Gastroesophageal sphincter (tissue), 4 donors: ENCODE results near the gene ATRIP. TPM values are rescaled to one million over a fixed set of nuclear protein-coding genes. Genes with fewer than 3 reads are reported as not detected.

Experiments used
- ATAC-seq: fragments of 150-250 bp; one replicate; pipeline ENCODE4 v1.9.1; 2016; ENCODE audit warnings: mild to moderate bottlenecking, moderate library complexity
- H3K27ac ChIP-seq, 4 donors: fragments of 200-600 bp; sonication (generic) in 3 of 4; 1 replicate in 3 of 4; 2 replicates in 1 of 4; pipeline ENCODE4 v1.5.1; 2016 to 2019
- H3K27me3 ChIP-seq: fragments of 200-600 bp; sonication (generic); one replicate; pipeline ENCODE4 v1.5.1; 2019
- H3K36me3 ChIP-seq, 2 donors: fragments of 200-600 bp; sonication (generic); one replicate each; pipeline ENCODE4 v1.5.1; 2019; ENCODE audit warnings: control low read depth in 1 of 2
- H3K4me1 ChIP-seq, 3 donors: fragments of 200-600 bp; sonication (generic); 1 replicate in 2 of 3; 2 replicates in 1 of 3; pipeline ENCODE4 v1.5.1; 2016 to 2019; ENCODE audit warnings: control low read depth in 2 of 3
- H3K4me3 ChIP-seq, 2 donors: fragments of 200-600 bp; sonication (generic); one replicate each; pipeline ENCODE4 v1.5.1; 2019; ENCODE audit warnings: mild to moderate bottlenecking in 1 of 2, moderate library complexity in 1 of 2
- H3K9me3 ChIP-seq, 3 donors: fragments of 200-600 bp; sonication (generic); one replicate each; pipeline ENCODE4 v1.5.1; 2017 to 2019; ENCODE audit warnings: control low read depth in 2 of 3
- EP300 ChIP-seq: sonication (generic); formaldehyde crosslinking; IDR thresholded peaks from one replicate; pipeline ENCODE4 v1.6.1; 2017; ENCODE audit warnings: antibody characterized with exemption, mild to moderate bottlenecking
- POLR2A ChIP-seq, 2 donors: fragments of 450-650 bp; IDR thresholded peaks; one replicate each; pipeline ENCODE4 v1.6.1; 2017; ENCODE audit warnings: antibody characterized with exemption in 2 of 2, mild to moderate bottlenecking in 2 of 2, moderate library complexity in 1 of 2
- POLR2AphosphoS5 ChIP-seq: sonication (generic); formaldehyde crosslinking; IDR thresholded peaks from one replicate; pipeline ENCODE4 v1.6.1; 2017; ENCODE audit warnings: antibody characterized with exemption
- WGBS, 2 donors: methylation state at CpG; one replicate each; pipeline ENCODE4 v1.1.5; 2018; ENCODE audit warnings: low coverage in 1 of 2; 5-methylcytosine and 5-hydroxymethylcytosine counted together
- total RNA-seq, 4 donors: library from RNA; depleted of rRNA; stranded (reverse); fragments of >200 nt; gene quantifications; one replicate each; pipeline ENCODE4 v1.1.0, GENCODE V29; 2016
- TF ChIP-seq, protein P1 (sequence below), 4 experiments: fragments of 200-600 bp in 2 of 4; fragments of 450-650 bp in 2 of 4; sonication (generic) in 1 of 4; IDR thresholded peaks; one replicate each; pipeline ENCODE4 v1.5.1; 2017 to 2019; ENCODE audit warnings: antibody characterized with exemption in 4 of 4, mild to moderate bottlenecking in 2 of 4, moderate library complexity in 2 of 4

The ATRIP gene
- total RNA-seq, 4 donors from 2014 or later = 3.0 to 6.8 (median 5.2) TPM

GRCh38 chr3:48468329-48468731, 21.8 kb downstream of the ATRIP start:
- ATAC-seq = no peak
- Histone ChIP-seq H3K36me3 (peaks cover 0 to 47% of the 10 kb centered on the region in 2 donors), H3K4me3 (peak overlapping the region in 1 of 2 donors; percentile 8), H3K4me1 (peaks cover 4 to 85% (median 65%) of the 10 kb centered on the region in 3 donors), H3K27me3 (no peaks in the 10 kb centered on the region), H3K27ac (peak overlapping the region in 3 of 4 donors; percentile 97 to 98 (median 97)), H3K9me3 (no peaks in the 10 kb centered on the region)
- TF ChIP-seq POLR2A (IDR thresholded peaks at IDR 0.05) = no peak
- TF ChIP-seq POLR2AphosphoS5 = no peak
- TF ChIP-seq, protein P1, sequence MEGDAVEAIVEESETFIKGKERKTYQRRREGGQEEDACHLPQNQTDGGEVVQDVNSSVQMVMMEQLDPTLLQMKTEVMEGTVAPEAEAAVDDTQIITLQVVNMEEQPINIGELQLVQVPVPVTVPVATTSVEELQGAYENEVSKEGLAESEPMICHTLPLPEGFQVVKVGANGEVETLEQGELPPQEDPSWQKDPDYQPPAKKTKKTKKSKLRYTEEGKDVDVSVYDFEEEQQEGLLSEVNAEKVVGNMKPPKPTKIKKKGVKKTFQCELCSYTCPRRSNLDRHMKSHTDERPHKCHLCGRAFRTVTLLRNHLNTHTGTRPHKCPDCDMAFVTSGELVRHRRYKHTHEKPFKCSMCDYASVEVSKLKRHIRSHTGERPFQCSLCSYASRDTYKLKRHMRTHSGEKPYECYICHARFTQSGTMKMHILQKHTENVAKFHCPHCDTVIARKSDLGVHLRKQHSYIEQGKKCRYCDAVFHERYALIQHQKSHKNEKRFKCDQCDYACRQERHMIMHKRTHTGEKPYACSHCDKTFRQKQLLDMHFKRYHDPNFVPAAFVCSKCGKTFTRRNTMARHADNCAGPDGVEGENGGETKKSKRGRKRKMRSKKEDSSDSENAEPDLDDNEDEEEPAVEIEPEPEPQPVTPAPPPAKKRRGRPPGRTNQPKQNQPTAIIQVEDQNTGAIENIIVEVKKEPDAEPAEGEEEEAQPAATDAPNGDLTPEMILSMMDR (IDR thresholded peaks at IDR 0.05) = no peak
- no peak for TF ChIP-seq EP300
- WGBS, 2 donors = 57 to 83% methylated on average over 1 of the region's 8 CpGs

- Histone ChIP-seq H3K27ac (peak overlapping the region in 3 of 4 donors; percentile 97 to 98 (median 97)), H3K4me3 (no peak overlapping the region), H3K27me3 (no peaks in the 10 kb centered on the region), H3K9me3 (no peaks in the 10 kb centered on the region), H3K4me1 (peaks cover 4 to 90% (median 68%) of the 10 kb centered on the region in 3 donors), H3K36me3 (peaks cover 0 to 44% of the 10 kb centered on the region in 2 donors)
- TF ChIP-seq, protein P1 (IDR thresholded peaks at IDR 0.05) = no peak
- TF ChIP-seq POLR2AphosphoS5 = no peak
- TF ChIP-seq EP300 = no peak
- no peak for TF ChIP-seq POLR2A (IDR thresholded peaks at IDR 0.05)
- no peak for ATAC-seq
- WGBS, 2 donors = 80% methylated on average over 3 of the region's 29 CpGs; no CpG with 5 or more reads in 1 of the 2 donors
These were observed 22.7 kb downstream of the ATRIP start for GRCh38 chr3:48469046-48469915.

GRCh38 chr3:48470286-48470685, 23.7 kb downstream of the ATRIP start:
- Histone ChIP-seq H3K4me3 (peak overlapping the region in 1 of 2 donors; percentile 5), H3K27ac (peak overlapping the region in 3 of 4 donors; percentile 97 to 98 (median 97)), H3K9me3 (no peaks in the 10 kb centered on the region), H3K4me1 (peaks cover 4 to 80% (median 63%) of the 10 kb centered on the region in 3 donors), H3K36me3 (peaks cover 0 to 40% of the 10 kb centered on the region in 2 donors), H3K27me3 (no peaks in the 10 kb centered on the region)
- TF ChIP-seq EP300 (no peak), POLR2A (IDR thresholded peaks at IDR 0.05) (no peak), POLR2AphosphoS5 (no peak)
- TF ChIP-seq, protein P1 (IDR thresholded peaks at IDR 0.05) = no peak
- ATAC-seq = no peak
- no CpG with 5 or more reads among the region's 1 CpG for WGBS, 2 donors

GRCh38 chr3:48472673-48472922, 26.1 kb downstream of the ATRIP start:
- TF ChIP-seq POLR2AphosphoS5 (no peak), EP300 (no peak), POLR2A (IDR thresholded peaks at IDR 0.05) (no peak)
- TF ChIP-seq, protein P1 (IDR thresholded peaks at IDR 0.05) = no peak
- 0% methylated on average over 2 of the region's 5 CpGs; no CpG with 5 or more reads in 1 of the 2 donors for WGBS, 2 donors
- Histone ChIP-seq H3K27me3 (no peaks in the 10 kb centered on the region), H3K27ac (peak overlapping the region; percentile 90 to 99 (median 95)), H3K9me3 (no peaks in the 10 kb centered on the region), H3K36me3 (peaks cover 0 to 45% of the 10 kb centered on the region in 2 donors), H3K4me3 (peak overlapping the region; percentile 69 to 75), H3K4me1 (peaks cover 0 to 60% (median 49%) of the 10 kb centered on the region in 3 donors)
- peak; percentile 50 for ATAC-seq
